ENCODE measurements around the gene USP35.
"Not testable (repeated sequence)": the region's sequence is repeated elsewhere in the genome, so short reads cannot be mapped to it uniquely, and the experiment has no call there.

USP35 gene

DNA sequence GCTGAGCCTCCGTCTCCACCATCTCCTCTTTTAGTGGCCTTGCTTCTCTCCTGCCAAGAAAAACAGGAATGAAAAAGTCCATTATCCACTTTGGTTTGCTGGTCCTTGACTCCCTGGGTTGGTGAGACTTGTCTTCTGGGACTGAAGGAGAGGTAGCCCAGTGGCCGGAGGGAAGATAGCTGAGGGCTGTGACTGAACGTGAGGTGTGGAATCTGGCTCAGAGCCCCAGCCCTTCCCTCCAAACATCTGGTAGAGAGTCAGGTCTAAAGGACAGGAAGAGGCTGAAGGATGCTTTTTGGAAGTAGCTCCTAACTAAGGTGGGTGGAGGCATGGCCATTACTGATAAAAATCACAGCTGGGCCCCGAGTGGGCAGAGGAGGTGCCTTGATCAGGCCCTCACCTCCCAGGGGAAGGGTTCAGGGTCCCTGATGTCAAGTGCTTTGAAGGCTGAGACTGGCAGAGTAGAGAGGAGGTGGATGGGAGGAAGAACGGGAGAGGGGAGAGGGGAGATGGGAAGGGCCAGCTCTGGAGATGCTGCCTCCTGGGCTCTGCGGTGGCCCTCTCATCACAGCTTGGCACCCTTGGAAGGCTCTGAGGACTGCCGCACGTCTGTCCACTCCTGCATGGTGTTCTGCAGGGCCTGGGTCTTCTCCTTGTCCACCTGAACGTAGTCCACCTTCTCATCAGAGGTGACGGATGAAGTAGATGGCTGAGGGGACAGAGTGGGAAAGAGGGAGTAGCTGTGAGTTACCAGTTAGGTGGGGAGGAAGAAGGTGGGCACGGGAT lies 30.2 kb downstream of the USP35 start:
- DNase-seq: no peak

DNA sequence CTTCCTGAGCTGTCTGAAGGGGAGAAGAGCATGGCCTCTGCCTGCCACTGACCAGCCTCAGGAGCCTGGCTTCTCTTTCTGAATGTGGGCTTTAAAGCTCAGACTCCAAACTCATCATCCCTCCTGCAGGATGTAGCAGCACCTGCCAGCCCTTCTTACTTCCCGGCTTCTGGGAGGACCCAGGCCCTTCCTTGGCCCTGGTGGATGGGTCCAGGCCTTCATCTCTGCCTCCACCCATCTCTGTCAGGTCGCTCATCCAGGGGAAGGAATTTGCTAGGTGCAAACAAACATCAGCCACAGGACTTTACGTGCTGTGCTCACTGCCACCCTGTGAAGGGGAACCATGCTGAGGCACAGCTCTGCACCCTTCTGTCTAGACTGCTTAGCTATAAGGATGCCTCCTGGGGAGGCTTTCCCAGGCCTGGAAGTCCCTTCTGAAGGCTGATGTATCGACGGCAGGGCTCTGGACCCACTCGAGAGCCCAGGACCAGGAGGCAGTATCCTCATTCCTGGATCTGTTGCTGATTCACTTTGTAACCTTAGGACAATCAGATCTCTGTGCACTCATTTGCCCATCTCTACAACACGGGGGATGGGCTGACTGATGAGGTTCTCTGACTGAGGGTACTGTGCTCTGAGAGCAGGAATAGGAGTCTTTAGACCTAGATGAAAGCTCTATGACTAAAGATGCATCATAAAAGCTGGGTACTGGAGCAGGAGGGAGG lies 30.9 kb downstream of the USP35 start:
- no peak for DNase-seq

DNA sequence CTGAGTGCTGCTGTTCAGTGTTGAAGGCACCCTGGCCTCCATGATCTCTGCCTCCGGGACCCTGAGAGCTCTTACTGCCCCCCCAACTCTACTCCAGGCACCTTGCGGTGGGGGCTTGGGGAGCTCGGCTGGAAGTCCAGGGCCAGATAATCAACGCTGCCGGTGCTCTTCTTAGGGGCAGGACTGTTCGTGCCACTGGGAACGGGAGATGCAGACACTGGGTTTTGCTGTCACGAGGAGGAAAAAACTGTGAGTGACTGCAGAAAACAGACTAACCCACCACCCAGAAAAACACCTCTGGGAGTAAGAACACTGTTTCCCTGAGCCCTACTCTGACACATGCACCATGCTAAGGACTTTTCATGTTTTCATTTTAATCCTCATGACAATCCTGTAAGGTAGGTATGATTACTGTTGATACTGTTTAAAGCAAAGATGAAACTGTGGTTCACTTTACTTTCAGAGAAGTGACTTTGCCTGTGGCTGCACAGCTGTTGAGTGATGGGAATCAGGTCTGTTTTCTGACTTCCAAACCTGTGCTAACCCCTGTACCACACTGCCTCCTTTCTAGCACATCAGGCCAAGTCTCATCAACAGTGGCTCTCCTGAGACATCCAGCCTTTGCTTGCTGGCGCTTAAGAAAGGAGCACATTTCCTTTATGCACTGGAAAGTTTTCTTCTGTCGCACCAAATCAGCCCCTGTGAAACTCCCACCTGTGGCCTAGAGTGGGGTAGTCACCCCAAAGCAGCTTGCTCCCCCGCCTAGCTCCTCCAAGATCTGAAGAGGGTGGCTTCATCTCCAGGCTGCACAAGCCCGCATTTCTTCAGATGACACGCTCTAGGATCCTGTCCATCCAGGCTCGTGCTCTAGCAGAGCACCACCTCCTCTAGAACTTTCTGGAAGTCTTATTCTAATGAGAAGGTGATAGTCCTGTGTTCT lies 31.8 kb downstream of the USP35 start:
- no peak for DNase-seq

DNA sequence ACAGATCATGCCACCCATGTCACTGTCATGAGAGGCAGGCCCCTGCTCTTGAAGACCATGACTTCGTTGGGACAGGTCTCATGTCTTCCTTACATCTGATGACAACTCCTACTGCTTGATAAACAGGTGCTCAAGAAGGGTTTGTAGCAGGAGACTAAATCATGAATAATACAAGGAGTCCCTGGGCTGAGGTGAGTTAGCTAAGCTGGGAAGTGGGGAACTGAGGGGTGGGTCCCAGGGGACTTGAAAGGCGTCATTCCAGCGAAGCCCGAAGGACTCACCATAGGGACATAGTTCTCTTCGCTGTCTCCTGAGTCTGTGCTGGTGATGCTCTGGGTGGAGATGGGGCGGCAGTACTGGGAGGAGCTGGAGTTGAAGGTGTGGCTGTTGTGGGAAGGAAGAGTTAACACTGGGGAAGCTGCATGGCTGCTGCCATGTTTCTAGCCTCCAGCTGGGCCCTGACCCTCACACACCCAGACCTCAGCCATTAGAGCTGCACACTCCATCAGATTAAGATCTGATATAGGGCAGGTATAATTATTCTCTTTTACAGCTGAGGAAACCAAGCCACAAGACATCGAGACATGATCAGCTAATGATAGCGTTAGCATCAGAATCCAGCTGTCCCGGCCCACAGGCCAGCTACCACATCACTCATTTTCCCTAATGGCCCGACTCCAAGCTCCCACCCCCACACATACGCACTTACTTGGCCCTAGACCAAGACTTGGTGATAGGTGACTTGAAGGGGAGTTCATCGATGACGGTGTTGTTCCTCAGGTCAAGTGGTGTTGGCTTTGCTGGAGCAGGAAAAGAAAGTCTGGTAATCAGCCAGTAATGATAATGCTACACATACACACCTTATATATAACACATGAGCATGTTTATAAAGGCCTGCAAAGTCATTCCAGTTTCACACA lies 32.9 kb downstream of the USP35 start:
- no peak for DNase-seq

DNA sequence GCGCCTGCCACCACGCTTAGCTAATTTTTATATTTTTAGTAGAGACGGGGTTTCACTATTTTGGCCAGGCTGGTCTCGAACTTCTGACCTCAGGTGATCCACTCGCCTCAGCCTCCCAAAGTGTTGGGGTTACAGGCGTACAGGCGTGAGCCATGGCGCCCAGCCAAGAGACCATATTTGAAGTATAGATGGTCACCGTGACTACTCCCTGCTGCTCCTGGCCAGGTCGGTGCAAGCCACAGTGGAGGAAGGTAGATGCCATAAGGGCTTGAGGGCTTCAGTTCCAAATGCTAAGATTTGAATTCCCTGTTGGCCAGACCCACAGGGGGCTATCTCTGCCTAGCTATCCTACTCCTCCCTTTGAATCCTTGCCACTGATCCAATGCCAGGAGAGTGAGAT lies 34.0 kb downstream of the USP35 start:
- not testable (repeated sequence) for DNase-seq

DNA sequence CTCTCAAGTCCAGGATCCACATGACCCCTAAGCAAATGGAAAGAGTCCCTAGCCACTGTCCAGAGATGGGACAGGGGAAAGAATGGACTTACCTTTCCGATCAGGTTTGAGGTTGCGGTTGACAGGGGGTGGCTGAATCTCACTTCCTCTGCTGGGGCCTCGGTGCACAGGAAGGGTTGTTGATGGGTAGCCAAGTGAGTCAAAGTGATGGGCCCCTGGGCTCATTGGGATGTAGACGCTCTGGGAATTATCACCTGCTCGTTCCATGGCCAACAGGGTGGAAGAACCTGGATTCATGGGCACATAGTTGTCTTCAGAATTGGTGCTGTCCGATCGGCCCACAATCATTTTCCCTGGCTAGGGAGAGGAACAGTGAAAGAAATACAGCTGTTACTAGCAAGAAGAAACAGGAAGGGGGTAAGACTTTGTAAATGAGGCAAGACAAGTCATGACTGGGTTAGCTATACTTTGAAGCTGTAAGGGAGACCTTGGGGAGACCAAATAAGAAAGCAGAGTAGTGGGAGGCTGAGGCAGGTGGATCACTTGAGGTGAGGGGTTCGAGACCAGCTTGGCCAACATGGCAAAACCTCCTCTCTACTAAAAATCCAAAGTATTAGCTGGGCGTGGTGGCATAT lies 34.7 kb downstream of the USP35 start:
- no peak for DNase-seq

DNA sequence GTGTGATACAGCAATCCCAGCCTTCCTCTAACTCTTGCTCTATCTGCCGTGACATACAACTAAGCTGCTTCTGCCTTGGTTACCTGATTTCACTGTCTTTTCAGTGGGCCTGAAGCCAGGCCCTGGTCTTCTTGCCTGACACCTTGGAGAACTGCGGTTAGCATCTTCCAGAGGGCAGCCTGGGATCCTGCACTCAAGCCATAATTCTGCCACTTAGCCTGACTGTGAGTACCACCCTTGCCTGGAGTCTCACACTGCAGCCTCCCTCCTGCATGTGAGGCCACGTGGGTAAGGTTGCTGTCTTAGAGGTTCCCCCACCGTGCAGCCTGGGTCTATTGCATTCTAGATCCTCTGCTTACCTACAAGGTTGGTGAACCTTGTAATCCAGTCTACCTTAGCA lies 35.8 kb downstream of the USP35 start:
- DNase-seq: no peak

DNA sequence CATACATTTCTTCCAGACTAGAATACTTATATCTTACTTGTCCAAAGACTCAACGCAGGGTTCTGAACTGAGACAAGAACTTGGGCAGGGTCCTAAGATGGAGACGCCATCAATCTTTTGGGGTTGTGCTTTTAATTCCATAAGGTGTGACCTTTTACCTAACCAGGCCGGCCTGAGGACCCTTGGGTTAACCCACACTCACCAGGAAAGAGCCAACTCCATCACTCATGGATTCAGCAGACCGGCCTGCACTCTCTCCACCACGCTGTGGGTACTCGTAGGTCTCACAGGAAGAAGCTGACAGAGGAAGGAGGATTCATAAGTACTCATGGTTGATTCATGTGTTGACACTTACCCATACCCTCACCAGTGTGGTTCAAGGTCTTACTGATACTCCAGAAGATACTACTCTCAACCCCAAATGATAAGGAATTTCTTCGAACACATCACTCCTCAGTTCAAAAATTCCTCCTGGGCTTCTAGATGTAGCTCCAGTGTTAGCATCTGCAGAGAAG lies 36.2 kb downstream of the USP35 start:
- DNase-seq: no peak

DNA sequence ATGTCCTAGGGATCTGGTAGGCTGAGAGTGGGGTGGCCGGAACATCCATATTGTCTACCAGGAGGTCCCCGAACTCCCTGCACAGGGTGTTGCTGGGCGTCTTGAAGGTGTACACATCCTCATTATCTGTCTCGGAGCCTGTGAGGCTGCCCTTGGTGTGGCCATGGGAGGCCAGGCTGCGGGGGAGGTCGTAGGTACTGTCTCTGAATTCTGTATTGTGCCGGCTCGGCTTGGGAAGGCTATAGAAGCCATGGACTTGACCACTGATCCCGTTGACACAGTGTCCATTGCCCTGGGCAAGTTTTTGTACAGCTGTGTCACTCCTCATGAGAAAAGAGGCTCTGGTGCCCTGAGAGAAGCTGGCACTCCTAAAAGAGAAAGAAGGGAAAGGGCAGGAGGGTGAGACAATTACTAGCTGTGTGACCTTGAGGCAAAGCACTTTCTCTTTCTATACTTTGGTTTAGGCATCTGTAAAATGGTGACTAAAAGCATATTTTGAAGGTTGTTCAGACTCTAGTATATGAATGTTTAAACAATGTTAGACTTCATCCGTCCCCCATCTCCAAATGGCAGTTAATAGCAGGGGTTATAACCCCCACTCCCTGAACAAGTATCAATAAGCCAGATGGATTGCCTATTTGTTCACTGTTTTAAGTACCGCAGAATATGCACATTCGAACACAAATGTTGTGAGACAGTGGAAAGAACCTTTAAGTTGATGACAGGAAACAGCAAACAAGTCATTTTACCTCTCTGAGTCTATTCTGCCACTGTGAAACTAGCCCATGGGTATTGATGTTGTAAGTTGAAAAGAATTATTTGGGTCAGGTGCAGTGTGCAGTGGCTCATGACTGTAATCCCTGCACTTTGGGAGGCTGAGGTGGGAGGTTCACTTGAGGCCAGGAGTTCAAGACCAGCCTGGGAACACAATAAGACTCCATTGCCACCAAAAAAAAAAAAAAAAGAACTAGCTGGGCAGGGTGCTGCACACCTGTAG lies 38.3 kb downstream of the USP35 start:
- DNase-seq: no peak

DNA sequence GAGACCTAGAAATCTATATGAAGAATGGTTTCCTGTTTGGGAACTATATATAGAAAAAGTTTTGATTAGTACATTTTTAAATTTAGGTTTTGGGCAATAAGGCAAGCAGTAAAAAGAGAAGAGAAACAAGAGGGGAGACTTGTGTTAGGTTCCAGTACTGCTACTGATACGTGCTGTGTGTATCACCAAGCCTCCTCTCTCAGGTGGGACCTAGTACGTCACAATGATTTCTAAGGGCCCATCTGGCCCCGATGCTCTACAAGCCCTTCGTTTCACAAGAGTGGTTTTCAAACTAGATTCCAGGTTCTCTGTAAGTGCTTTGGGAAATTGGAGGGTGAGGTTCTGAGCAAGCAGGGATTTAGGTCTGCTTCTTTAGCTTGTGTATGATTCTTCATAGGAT lies 39.2 kb downstream of the USP35 start:
- DNase-seq: no peak

DNA sequence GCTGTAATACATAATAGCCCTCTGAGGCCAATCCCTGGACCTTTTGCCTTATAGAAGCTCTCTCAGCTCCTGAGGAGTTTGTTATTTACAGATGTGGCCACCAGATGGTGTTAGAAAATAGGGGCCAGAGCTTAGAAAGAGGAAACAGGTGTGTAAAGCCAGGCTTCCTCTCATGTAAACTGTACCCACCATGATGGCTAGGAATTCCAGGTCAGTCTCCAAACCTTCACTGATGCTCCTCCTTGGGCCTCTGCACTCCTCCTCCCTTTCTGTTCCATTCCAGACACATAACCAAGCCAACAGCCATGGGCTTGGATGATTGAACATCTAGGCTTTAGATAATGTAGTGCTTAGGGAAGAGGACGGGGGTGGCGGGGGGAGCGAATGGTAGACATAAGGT lies 39.7 kb downstream of the USP35 start:
- DNase-seq: peak; percentile 76

DNA sequence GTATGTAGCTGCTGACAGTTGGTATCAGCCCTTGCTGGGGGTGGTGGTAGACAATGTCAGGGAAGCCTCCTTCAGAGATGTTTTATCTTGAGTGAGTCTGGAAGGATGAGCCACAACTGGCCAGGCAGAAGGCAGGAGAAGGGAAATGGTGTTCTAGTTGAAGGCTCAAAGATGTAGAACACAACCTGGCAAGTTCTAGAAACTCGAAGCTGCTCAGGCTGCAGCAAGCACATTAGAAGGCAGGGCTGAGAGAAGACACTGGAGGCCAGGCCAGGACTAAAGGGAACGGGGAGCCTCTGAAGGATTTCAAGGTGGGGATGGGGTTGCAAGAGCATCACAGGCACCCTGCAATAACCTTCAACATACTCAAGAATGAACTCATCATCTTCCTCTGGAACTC lies 40.4 kb downstream of the USP35 start:
- no peak for DNase-seq

DNA sequence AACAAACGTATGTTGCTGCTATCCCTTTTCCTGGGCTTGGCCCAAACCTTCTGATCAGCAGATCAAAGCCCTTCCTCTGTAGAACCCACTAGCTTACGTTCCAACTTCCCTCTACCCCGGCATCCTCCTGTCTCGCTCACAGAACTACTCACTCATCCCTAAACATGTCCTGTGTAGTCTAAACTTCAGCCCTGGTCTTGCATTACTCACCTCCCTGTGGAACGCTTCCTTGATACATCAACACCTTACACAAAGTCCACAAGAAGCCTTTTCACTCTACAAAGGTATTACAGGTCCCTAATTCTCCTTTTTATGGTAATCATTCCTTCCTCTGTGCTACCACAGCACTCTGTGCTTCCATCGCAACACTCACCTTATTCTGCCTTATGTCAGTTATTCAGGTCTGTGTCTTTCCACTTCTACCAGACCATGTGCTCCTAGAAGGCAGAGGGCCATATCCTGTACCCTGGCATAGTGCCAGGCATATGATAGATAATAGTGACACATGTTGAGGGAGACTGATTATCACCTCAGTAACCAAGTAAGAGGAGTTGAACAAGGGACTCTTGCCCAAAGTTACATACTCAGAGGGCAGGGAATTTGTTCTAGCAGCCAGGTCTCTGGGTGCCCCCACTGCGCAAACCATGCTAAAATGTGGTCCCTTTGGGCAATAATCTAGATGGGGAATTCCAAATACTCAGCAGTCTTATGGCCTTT lies 41.6 kb downstream of the USP35 start:
- peak; percentile 45 for DNase-seq

DNA sequence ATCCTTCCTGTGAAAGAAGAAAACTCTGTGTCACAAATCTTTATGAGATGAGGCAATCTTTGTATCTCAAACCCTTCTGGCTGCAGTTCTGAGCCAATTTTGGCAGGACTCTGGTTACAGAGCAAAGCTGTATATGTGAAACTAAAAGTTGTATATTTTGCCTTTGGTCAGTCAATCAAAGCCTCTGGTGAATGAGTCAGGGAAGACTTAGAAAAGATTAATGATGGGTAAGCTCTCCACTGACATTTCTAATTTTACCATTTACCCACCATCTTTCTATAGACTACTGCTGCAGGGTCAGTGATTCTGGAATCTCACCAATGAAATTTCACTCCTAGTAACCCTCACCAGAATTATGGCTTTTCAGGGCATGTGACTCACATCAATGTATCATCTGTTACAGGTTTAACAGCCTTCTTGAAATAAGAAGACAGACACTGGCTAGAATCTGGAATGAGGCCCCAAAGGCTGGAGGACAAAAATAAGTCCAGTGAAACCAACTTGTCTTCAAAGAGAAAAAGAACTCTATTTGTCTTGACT lies 43.3 kb downstream of the USP35 start:
- DNase-seq: no peak

DNA sequence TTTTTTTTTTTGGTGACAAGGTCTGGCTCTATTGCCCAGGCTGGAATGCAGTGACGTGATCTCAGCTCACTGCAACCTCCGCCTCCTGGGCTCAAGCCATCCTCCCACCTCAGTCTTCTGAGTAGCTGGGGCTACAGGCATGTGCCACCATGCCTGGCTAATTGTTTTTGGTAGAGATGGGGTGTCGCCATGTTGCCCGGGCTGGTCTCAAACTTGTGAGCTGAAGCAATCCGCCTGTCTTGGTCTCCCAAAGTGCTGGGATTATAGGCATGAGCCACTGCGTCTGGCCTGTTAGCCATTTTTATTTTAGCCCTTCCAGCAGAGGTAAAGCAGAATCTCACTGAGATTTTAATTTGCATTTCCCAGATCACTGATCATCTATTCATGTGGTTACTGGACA lies 44.3 kb downstream of the USP35 start:
- DNase-seq: not testable (repeated sequence)

DNA sequence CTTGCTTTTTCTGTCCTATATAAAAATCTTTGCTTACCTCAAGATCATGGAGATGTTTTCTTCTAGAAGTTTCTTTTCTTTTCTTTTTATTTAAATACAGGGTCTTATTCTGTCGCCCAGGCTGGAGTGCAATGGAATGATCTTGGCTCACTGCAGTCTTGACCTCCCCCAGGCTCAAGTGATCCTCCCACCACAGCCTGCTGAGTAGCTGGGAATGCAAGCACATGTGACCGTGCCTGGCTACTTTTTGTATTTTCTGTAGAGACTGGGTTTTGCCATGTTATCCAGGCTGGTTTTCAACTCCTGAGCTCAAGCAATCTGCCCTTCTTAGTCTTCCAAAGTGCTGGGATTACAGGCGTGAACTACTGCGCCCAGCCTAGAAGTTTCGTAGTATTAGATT lies 45.3 kb downstream of the USP35 start:
- DNase-seq: no peak

DNA sequence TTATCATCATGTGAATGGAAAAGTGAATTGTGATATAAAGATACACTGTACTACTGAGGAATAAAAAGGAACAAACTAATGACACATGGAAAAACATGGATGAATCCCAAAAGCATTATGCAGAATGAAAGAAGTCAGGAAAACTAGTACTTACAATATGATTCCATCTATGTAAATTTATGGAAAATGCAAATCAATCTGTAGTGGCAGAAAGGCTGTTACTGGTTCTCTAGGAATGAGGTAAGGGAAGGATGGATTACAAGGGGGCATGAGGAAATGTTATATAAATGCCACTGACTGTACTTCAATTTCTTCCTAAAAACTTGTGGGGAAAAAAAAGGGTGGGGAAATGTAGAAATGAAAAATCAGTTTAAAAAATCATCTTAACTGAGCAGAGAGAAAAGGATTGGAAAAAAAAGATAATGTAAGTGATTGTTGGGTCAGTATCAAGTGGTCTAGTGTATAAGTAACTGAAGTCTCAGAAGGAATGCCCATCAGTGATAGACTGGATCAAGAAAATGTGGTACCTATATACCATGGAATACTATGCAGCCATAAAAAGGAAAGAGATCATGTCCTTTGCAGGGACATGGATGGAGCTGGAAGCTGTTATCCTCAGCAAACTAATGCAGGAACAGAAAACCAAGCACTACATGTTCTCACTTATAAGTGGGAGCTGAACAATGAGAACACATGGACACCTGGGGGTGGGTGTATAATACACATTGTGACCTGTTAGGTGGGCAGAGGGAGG lies 48.8 kb downstream of the USP35 start:
- DNase-seq: no peak

DNA sequence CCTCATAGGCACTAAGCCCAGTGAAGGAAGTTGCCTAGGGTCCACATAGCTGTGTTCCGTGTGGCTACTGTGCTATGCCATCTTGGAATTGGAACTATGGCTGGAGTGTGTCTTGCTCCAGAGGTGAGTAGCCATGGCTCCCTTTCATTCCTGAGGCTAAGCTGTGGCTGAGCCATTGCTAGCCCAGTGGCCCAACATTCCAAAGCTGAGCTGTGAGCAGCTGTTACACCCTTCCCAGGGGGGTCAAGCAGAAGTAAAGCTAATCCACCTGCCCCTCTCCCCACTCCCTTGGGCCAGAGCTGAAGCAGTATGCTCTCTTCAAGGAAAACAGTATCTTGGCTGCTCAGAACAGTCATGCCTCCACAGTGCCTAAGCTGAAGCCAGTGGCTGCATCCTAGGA lies 51.1 kb downstream of the USP35 start:
- no peak for DNase-seq

DNA sequence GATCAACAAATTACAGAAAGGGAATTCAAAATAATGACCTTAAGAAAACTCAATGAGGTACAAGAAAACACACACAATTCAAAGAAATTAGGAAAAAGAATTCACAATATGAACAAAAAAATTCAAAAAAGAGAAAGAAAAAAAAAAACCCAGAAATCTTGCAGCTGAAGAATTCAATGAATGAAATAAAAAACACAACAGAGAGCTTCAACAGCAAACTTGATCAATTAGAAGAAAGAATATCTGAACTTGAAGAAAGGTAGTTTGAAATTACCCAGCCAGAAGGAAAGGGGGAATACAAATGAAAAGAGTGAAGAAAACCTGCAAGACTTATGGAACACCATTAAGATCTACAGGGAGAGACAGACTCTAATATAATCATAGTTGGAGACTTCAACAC lies 52.8 kb downstream of the USP35 start:
- no peak for DNase-seq

All from NCI-H146 (cell line).